Prostate gland (tissue), 2 donors: ENCODE measurements around the gene HOXB6.

Experiments
- POLR2A ChIP-seq: fragments of 450-650 bp; IDR thresholded peaks from one replicate; pipeline ENCODE4 v1.6.1; 2016; ENCODE audit warnings: antibody characterized with exemption, mild to moderate bottlenecking
- POLR2AphosphoS5 ChIP-seq: sonication (generic); formaldehyde crosslinking; IDR thresholded peaks from one replicate; pipeline ENCODE4 v1.6.1; 2017; ENCODE audit warnings: antibody characterized with exemption
- TF ChIP-seq, protein P1 (sequence below), 4 experiments: fragments of 200-600 bp in 2 of 4; fragments of 450-650 bp in 2 of 4; sonication (generic) in 2 of 4; IDR thresholded peaks; 1 replicate in 3 of 4; 2 replicates in 1 of 4; pipeline ENCODE4 v1.5.1; 2016 to 2019; ENCODE audit warnings: antibody characterized with exemption in 4 of 4, mild to moderate bottlenecking in 2 of 4, moderate library complexity in 2 of 4

DNA sequence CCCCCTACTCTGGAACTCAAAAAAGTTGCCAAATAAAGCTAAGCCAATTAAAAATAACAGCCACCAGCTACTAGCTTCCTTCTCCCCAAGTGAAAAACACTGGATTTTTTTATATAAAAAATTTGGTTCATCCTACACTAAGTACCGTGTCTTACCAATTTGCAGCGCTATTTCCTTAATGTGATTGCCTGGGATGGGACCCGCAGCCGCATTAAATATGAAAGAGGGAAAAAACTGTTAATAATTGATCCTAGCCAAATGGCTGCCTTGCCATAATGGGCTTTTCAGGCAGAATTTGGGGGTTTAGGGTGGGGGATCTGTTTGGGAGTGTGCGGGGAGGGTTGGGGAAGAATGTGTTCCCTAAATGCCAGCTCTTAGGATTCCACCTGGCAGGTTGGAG is 19.3 kb upstream of the HOXB6 start:
- TF ChIP-seq, protein P1, sequence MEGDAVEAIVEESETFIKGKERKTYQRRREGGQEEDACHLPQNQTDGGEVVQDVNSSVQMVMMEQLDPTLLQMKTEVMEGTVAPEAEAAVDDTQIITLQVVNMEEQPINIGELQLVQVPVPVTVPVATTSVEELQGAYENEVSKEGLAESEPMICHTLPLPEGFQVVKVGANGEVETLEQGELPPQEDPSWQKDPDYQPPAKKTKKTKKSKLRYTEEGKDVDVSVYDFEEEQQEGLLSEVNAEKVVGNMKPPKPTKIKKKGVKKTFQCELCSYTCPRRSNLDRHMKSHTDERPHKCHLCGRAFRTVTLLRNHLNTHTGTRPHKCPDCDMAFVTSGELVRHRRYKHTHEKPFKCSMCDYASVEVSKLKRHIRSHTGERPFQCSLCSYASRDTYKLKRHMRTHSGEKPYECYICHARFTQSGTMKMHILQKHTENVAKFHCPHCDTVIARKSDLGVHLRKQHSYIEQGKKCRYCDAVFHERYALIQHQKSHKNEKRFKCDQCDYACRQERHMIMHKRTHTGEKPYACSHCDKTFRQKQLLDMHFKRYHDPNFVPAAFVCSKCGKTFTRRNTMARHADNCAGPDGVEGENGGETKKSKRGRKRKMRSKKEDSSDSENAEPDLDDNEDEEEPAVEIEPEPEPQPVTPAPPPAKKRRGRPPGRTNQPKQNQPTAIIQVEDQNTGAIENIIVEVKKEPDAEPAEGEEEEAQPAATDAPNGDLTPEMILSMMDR (IDR thresholded peaks at IDR 0.05) = no peak
- TF ChIP-seq POLR2A = no peak
- no peak for TF ChIP-seq POLR2AphosphoS5
